GM21447 (cell line): ENCODE measurements around the gene DOCK4.
A peak's percentile ranks its signal among the peaks of the same experiment; 100 is the strongest.

ENCODE experiments used
- ATAC-seq: cut with Tn5 transposase; IDR thresholded peaks from one replicate; pipeline ENCODE4 v1.9.1; 2021; ENCODE audit not compliant: unreplicated experiment

Gene DOCK4

DNA sequence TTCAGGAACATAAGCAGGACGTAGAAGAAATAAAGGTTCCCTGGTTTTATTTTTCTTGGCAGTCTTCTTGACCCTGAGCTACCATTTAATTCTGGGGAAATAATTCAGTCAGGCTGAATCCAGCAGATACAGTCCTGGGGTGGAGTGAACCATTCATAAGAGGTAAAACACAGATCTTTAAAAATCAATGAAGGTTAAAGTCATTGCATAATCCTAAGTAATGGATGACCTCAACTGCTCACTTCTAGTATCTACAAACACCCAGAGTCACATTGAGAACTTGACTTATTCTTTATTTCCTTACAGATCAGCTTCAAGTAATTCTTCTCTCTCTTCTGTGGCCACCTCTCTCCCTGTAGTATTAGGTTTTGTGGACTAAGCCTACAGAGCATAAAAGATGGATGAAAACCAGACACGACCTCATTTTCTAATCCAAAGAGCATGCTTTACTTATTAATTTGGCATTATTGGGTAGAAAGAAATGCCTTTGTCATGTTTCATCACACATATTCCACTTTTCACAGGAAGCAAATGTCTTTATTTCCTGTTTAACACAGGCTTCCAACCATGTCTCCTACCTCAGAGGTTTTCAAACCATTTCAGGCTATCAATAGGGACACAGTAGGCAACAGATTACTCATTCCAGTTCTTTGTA is 461.6 kb downstream of the DOCK4 start:
- no peak for ATAC-seq

- ATAC-seq = no peak
Observed at GRCh38 chr7:111743244-111743847, 462.9 kb downstream of the DOCK4 start.

DNA sequence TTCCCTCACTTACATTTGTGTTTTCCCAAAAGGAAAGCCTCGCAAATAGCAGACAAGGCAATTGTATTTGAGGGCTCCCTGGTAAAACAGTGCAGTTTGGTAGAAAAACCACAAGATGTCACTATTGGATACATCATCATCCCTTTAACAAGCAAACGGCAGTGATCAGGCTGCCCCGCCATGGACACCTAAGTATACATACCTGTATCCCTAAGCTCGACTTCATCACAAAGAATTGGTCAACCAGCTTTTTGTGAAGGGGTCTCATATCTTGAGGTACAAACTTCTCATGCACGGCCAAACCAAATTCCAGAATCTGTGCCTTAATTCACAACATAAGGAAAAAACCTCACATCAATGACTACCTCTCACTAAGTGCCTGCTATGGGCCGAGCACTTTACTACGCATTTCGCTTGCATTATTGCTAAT is 464.4 kb downstream of the DOCK4 start:
- peak; percentile 96 for ATAC-seq

DNA sequence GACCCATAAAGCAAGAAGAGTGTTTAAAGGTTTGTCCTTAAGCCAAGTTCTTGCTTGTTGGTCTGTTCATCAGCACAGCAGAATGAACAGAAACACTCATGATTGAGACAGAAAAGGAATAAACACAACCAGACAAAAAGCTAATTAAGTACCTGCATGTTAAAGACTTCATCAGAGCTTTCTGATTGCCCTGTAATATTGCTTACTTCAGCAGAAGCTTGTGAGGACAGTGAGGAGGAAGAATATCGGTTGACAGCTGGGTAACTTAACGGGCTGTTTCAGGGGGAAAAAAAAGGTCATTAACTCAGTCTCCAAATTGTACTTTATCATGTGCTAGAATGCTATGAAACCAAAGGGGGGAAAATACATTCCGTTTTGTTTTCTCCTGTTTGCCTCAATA is 465.3 kb downstream of the DOCK4 start:
- ATAC-seq = no peak

DNA sequence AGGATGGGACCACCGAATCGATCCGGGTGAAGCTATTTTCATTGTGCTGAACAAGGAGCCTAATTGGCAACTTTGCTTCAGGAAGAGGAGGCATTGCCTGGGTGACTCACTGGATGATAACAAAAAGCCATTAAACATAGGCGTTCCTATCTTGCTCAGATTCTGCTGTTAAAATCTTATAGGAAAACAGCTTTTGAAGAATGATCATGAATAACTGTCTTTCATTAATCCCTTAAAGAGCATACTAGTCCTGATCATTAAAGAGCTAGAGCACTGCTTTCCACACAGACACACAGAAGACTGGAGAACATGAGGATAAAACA is 469.7 kb downstream of the DOCK4 start:
- ATAC-seq = no peak

DNA sequence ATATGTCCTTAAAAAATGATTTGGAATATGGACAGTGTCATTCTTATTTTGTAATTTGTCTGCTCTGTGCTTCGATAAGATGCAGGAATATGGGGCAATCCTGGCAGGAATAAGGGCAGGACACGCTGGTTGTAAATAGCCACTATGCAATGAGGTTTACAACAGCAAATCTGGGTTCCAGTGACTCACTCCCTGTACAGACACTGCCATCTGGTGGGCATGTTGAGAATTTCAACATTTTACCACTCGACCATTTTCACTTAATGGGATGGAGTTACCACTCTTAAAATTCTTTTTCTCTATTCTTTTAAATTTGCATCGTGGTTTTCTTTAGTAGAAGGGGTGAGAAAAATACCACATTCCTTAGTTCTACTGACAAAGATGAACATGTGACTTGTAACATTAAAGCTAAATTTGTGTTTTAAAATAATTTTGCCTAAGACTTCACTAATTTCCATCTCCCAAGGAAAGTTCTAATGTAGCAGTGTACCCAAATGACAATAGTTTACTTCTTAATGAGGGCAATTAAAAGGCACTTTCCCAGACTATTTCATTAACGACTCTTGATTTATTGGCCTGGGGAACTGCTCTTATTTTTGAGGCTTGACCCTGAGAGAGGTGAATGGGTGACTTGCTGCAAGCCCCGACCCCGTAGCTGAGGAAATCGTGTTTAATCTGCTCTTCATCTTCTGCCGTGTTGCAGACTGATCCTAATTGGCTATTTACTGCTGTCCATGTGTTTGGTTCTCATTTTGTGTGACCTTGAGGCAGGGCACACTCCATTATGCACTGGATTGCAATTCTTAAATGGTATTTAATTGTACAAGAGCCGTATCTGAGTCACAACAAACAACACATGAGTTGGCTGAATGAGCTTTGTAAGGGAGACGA is 470.3 kb downstream of the DOCK4 start:
- peak; percentile 86 for ATAC-seq

DNA sequence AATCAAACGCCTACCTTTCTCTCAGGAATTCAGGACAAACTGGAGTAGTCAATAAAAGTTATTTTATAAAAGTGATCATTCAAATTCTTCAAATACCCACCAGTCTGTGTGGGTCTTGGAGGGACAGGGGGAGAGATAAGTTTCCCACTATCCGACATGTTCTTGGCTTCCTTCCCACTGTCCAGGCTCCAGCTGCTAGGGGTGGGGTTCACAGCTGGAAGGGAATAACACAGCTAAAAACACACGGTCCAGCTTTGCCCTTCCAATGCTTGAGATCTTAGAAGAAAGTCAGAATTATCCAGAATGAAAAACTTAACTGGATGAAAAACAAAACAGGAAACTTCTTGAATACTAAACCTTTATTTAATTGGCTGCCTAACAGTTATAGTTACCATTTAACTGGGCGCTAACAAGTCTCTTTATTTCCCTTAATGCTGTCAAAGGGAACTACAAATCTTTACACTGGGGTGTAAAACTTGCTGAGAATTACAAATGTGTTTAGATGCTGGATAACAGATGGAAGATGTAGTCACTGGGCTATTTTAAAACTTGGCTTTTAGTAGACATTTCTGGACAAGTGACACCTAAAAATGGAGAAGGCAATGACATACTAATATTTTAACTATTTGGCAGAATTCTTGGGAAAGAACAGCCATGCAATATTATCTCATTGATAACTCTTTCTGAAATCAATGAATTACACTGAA is 471.1 kb downstream of the DOCK4 start:
- ATAC-seq = no peak

- no peak for ATAC-seq
Observed at GRCh38 chr7:111732923-111733322, 473.3 kb downstream of the DOCK4 start.

GRCh38 chr7:111730476-111731300 is 475.5 kb downstream of the DOCK4 start:
- ATAC-seq = peak; percentile 65

DNA sequence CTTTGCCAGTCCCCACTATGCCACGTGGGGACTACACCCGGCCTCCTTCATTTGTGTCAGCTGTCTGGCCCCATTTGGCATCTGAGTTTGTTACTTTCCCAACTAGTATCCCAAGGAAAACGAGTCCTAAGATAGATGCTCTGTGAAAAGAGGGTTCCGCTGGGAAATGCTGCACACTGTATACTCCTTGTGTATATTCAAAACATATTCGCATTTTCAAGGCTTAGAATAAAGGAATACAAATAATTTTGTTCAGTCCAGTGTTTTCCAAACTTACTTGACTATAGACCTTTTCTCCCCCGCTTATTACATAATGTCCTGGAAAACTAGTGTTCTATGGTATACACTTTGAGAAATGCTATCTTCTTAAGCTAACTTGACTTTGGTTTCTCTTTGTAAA is 476.1 kb downstream of the DOCK4 start:
- ATAC-seq = no peak

DNA sequence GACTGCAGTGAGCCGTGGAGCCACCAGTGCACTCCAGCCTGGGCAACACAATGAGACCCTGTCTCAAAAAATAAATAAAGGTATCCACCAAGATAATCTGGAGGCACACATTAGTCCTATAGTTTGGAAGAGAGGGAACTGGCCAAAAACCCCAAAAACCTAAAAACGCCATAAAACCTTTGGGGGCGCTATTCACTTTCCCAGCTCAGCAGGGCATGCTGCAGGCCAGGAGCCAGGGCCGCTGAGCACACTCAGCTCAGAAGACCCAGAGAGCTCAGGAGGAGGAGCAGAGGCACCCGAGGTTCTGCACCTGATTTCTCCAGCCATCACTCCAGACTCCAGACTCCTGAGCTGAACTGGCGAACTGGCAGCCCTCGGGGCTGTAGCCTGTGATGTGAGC is 476.7 kb downstream of the DOCK4 start:
- ATAC-seq = no peak

GRCh38 chr7:111728635-111728995 is 477.6 kb downstream of the DOCK4 start:
- ATAC-seq = no peak

- ATAC-seq = no peak
Observed at GRCh38 chr7:111727905-111728634, 478.1 kb downstream of the DOCK4 start.

DNA sequence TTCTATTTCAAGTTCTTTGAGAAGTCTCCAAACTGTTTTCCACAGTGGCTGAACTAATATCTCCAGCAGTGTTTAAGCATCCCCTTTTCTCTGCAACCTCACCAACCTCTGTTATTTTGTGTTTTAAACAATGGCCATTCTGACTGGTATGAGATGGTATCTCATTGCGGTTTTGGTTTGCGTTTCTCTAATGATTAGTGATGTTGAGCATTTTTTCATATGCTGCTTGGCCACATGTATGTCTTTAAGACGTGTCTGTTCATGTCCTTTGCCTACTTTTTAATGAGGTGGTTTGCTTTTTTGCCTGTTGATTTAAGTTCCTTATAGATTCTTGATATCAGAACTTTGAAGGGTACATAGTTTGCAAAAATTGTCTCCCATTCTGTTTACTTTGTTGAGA is 487.3 kb downstream of the DOCK4 start:
- no peak for ATAC-seq

GRCh38 chr7:111711426-111712065 is 494.7 kb downstream of the DOCK4 start:
- ATAC-seq = no peak

GRCh38 chr7:111710839-111711380 is 495.3 kb downstream of the DOCK4 start:
- ATAC-seq = no peak

DNA sequence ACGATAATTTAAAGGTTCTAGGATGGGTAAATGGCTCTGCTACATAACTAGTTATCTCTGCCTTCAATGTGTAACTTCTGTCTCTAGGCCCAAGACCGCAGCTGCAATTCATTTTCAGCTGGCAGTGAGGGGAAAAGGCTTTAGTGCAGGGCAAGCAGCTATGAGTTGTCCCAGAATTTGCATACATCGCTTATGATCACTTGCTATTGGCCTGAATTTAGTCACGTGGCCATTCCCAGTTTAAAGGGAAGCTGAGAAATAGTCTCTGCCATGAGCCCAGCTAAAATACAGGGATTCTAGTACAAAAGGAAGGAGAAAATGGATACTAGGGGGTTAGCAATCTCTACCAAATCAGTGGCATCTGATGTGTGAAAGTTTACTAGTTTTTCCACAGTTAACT is 498.1 kb downstream of the DOCK4 start:
- no peak for ATAC-seq

GRCh38 chr7:111705807-111706206 is 500.4 kb downstream of the DOCK4 start:
- no peak for ATAC-seq

GRCh38 chr7:111697771-111698170 is 508.4 kb downstream of the DOCK4 start:
- ATAC-seq = no peak
